K562 (cell line): Measurements from ENCODE around the gene PYM1. TPM values are rescaled to one million over a fixed set of nuclear protein-coding genes. Genes with fewer than 3 reads are reported as not detected.
"Not testable (repeated sequence)": the region's sequence is repeated elsewhere in the genome, so short reads cannot be mapped to it uniquely, and the experiment has no call there.

Experiments used
- ATAC-seq: fragments of 200-7000 bp; cut with Tn5 transposase; 3 replicates; pipeline ENCODE4 v1.9.1; 2020; ENCODE audit warnings: moderate library complexity
- BruUV-seq: library from RNA; stranded (reverse); fragments of 400-500 nt; replicated peaks from 2 replicates; lab custom pipeline; 2021; lab: Mats Ljungman, UMichigan
- CTCF ChIA-PET: fragments of 300-600 bp; formaldehyde crosslinking; extraction: SDS; loops from one replicate; lab custom pipeline; 2021; ENCODE audit warnings: low intra/inter-chr PET ratio; lab: Yijun Ruan, JAX
- POLR2A ChIA-PET: fragments of 300-600, 350-650 bp; sonication (Branson Sonifier 250); formaldehyde crosslinking; extraction: SDS; loops from one replicate; lab custom pipeline; 2021; ENCODE audit warnings: antibody characterized with exemption, inconsistent platforms; lab: Yijun Ruan, JAX
- DNase-seq, 4 experiments: peaks; one replicate each; pipeline versions ENCODE4 v3.0.0 to v3.0.0-alpha.2; 2011 to 2018; ENCODE audit warnings: low spot score in 3 of 4, mixed read lengths in 3 of 4; ENCODE audit errors: extremely low read depth in 1 of 4
- FAIRE-seq: peaks from 2 replicates; lab custom pipeline; 2011; peaks lifted over from hg19 to GRCh38; lab: Jason Lieb, UNC
- H2AFZ ChIP-seq: 2 replicates; pipeline ENCODE4 v1.6.0; 2011; ENCODE audit warnings: low read depth, low read length, control low read depth, inconsistent platforms
- H3K27ac ChIP-seq: fragments of 200-600 bp; 3 replicates; pipeline ENCODE4 v1.8.0; 2011; ENCODE audit warnings: low read depth, mild to moderate bottlenecking, control low read depth, inconsistent platforms, low read length, moderate library complexity, mixed read lengths; ENCODE audit errors: extremely low read depth
- H3K27me3 ChIP-seq, 2 experiments: fragments of 300-600 bp in 1 of 2; 2 replicates in 1 of 2; 3 replicates in 1 of 2; pipeline versions ENCODE4 v1.6.0 to v1.8.0; 2011; ENCODE audit warnings: inconsistent platforms in 2 of 2, low read length in 2 of 2, mild to moderate bottlenecking in 1 of 2, mixed read lengths in 1 of 2, moderate library complexity in 1 of 2; ENCODE audit not compliant: control insufficient read depth in 2 of 2, insufficient read depth in 2 of 2
- H3K36me3 ChIP-seq: fragments of 300-600 bp; 3 replicates; pipeline ENCODE4 v1.8.0; 2011; ENCODE audit warnings: mild to moderate bottlenecking, low read length, inconsistent platforms; ENCODE audit not compliant: control insufficient read depth, insufficient read depth
- H3K4me1 ChIP-seq, 2 experiments: fragments of 200-600 bp in 1 of 2; replicated peaks in 1 of 2; 2 replicates in 1 of 2; 3 replicates in 1 of 2; pipeline versions ENCODE4 v1.5.1 to v1.8.0; 2011; ENCODE audit warnings: inconsistent platforms in 2 of 2, low read length in 2 of 2, mild to moderate bottlenecking in 1 of 2, mixed read lengths in 1 of 2, moderate library complexity in 1 of 2; ENCODE audit not compliant: control insufficient read depth in 2 of 2, insufficient read depth in 2 of 2
- H3K4me2 ChIP-seq: 2 replicates; pipeline ENCODE4 v1.6.1; 2011; ENCODE audit warnings: low read length, control low read depth, inconsistent platforms, mixed read lengths; ENCODE audit not compliant: insufficient read depth
- H3K4me3 ChIP-seq: fragments of 200-600 bp; sonication (generic), shearing (Covaris generic); 2 replicates; pipeline ENCODE4 v1.5.1; 2016; ENCODE audit warnings: control low read depth, inconsistent platforms
- H3K79me2 ChIP-seq: fragments of 200-600 bp; 3 replicates; pipeline ENCODE4 v1.8.0; 2011; ENCODE audit warnings: low read length, inconsistent platforms; ENCODE audit not compliant: control insufficient read depth, insufficient read depth
- H3K9ac ChIP-seq, 2 experiments: 2 replicates each; pipeline versions ENCODE4 v1.6.0 to v1.6.1; 2011; ENCODE audit warnings: low read depth in 2 of 2, low read length in 2 of 2, control low read depth in 1 of 2, inconsistent platforms in 1 of 2, mild to moderate bottlenecking in 1 of 2, mixed read lengths in 1 of 2; ENCODE audit not compliant: insufficient read depth in 1 of 2
- H3K9me1 ChIP-seq: one replicate; pipeline ENCODE4 v1.6.0; 2011; ENCODE audit warnings: inconsistent platforms, mild to moderate bottlenecking, low read length, moderate library complexity; ENCODE audit not compliant: control insufficient read depth, insufficient read depth
- H3K9me3 ChIP-seq: replicated peaks from 2 replicates; pipeline ENCODE4 v1.5.1; 2011; ENCODE audit warnings: low read depth, low read length, inconsistent platforms; ENCODE audit not compliant: control insufficient read depth, insufficient read depth
- H4K20me1 ChIP-seq: replicated peaks from 2 replicates; pipeline ENCODE4 v1.6.1; 2011; ENCODE audit warnings: low read length, inconsistent platforms, mixed read lengths; ENCODE audit not compliant: control insufficient read depth, insufficient read depth
- BHLHE40 ChIP-seq: IDR thresholded peaks from 2 replicates; pipeline ENCODE4 v1.6.1; 2011; ENCODE audit warnings: low read length, improper control_type of control experiment
- GATAD2A ChIP-seq: fragments of 450-650 bp; IDR thresholded peaks from 2 replicates; pipeline ENCODE4 v1.6.1; 2017
- GTF2A2 ChIP-seq: IDR thresholded peaks from 2 replicates; pipeline ENCODE4 v1.6.1; 2016; ENCODE audit warnings: mild to moderate bottlenecking, missing genetic modification characterization, missing compliant biosample characterization
- MED1 ChIP-seq: sonication (generic); formaldehyde crosslinking; IDR thresholded peaks from 2 replicates; pipeline ENCODE4 v1.8.1; 2023; ENCODE audit warnings: missing genetic modification reagents, borderline replicate concordance
- RAD51 ChIP-seq: fragments of 450-650 bp; IDR thresholded peaks from 2 replicates; pipeline ENCODE4 v1.7.1; 2016; ENCODE audit warnings: low read depth, mild to moderate bottlenecking, borderline replicate concordance
- THRAP3 ChIP-seq: fragments of 450-650 bp; IDR thresholded peaks from 2 replicates; pipeline ENCODE4 v1.6.1; 2016; ENCODE audit warnings: mild to moderate bottlenecking, inconsistent platforms, borderline replicate concordance
- ZNF3 ChIP-seq: fragments of 250-450 bp; sonication (Bioruptor Pico); IDR thresholded peaks from 2 replicates; pipeline ENCODE4 v1.5.0; 2021; ENCODE audit warnings: mild to moderate bottlenecking, moderate library complexity
- ZNF445 ChIP-seq: fragments of 250-450 bp; sonication (Bioruptor Pico); IDR thresholded peaks from 2 replicates; pipeline ENCODE4 v1.4.0; 2020; ENCODE audit warnings: low read depth, mild to moderate bottlenecking, moderate library complexity
- ZNF584 ChIP-seq: fragments of 200-800 bp; sonication (Bioruptor generic); IDR thresholded peaks from 2 replicates; pipeline ENCODE4 v1.6.1; 2016; ENCODE audit warnings: low read depth, mild to moderate bottlenecking, missing genetic modification characterization, missing compliant biosample characterization
- ZNF740 ChIP-seq, 3 experiments: fragments of 200-800 bp in 1 of 3; sonication (Bioruptor generic) in 1 of 3; sonication (generic) in 1 of 3; formaldehyde crosslinking in 1 of 3; IDR thresholded peaks; 2 replicates each; pipeline versions ENCODE4 v1.6.1 to v1.8.0; 2016 to 2022; ENCODE audit warnings: mild to moderate bottlenecking in 2 of 3, missing compliant biosample characterization in 2 of 3, missing genetic modification characterization in 2 of 3, missing genetic modification reagents in 1 of 3
- WGBS: fragments of 100-300 bp; shearing (Covaris generic); methylation state at CpG from one replicate; pipeline ENCODE4 v1.1.6; 2016; ENCODE audit warnings: low coverage, mixed read lengths; ENCODE audit not compliant: insufficient coverage; ENCODE audit errors: missing lambda C conversion rate; 5-methylcytosine and 5-hydroxymethylcytosine counted together
- in situ Hi-C: fragments of 300-500 bp; cut with MboI; formaldehyde crosslinking; loops from 4 replicates; pipeline ENCODE4 v1.15.0; 2018; ENCODE audit warnings: inconsistent platforms, mixed read lengths
- intact Hi-C: fragments of 100-400 bp; cut with micrococcal nuclease; formaldehyde crosslinking; loops from 2 replicates; pipeline ENCODE4 v1.14.2; 2022
- polyA plus RNA-seq, 8 experiments: library from polyadenylated mRNA; depleted of rRNA in 4 of 8; stranded (reverse) in 5 of 8; unstranded in 3 of 8; fragments of >200 nt; fragmentation: Nextera tagmentation in 2 of 8; fragmentation: Illumina TruSeq in 1 of 8; extraction: Ambion mirVana in 2 of 8; extraction: Trizol in 1 of 8; gene quantifications; 2 replicates each; pipeline versions ENCODE4 v1.2.1 to v1.2.3, GENCODE V29; 2011 to 2014; ENCODE audit warnings: inconsistent platforms in 1 of 8, missing spikeins in 1 of 8
- total RNA-seq, 7 experiments: library from RNA; depleted of rRNA in 6 of 7; stranded (reverse); fragments of >200 nt in 6 of 7; fragmentation: Illumina TruSeq in 2 of 7; extraction: Trizol in 2 of 7; gene quantifications; 2 replicates each; pipeline versions ENCODE4 v1.2.1 to v1.2.3, GENCODE V29; 2011 to 2021; ENCODE audit warnings: low replicate concordance in 1 of 7
- TF ChIP-seq, protein P1 (sequence below): fragments of 150-350 bp; conservative IDR thresholded peaks from 2 replicates; pipeline ENCODE4 v1.6.1; 2014; ENCODE audit warnings: low read length

The PYM1 gene
- total and polyA plus RNA-seq, 9 of the 15 experiments (the other 6 are each of a cell fraction or from before 2014, with no cell fraction given): 29.0 to 51.3 (median 34.1) TPM

DNA sequence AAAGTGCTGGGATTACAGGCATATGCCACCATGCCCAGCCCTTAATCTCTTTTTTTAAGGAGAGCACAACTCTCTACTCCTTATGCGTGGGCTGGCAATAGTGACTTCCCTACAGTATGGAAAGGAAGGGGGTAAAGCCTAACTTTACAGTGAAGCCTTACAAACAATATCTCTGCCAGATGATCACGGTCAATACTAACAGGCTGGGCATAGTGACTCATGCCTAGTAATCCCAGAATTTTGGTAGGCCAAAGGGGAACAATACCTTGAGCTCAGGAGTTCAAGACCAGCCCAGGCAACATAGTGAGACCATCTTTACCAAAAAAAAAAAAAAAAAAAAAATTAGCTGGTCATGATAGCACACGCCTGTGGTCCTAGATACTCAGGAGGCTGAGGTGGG, 5.6 kb downstream of the PYM1 start:
- Histone ChIP-seq H3K9me3 (no peaks in the 10 kb centered on the region), H3K27me3 (no peaks in the 10 kb centered on the region), H3K27ac (no peak overlapping the region), H3K79me2 (peaks cover 84% of the 10 kb centered on the region), H3K4me2 (no peak overlapping the region), H3K4me1 (peaks cover 0 to 6% of the 10 kb centered on the region in 2 experiments; a peak in 2 of 5 replicates), H3K4me3 (no peak overlapping the region), H2AFZ (no peak overlapping the region), H4K20me1 (no peaks in the 10 kb centered on the region), H3K9ac (no peak overlapping the region; a peak in 1 of 4 replicates), H3K36me3 (peaks cover 47% of the 10 kb centered on the region), H3K9me1 (no peaks in the 10 kb centered on the region)
- 90% methylated on average over 3 of the region's 3 CpGs for WGBS
- no peak for FAIRE-seq
- TF ChIP-seq GTF2A2 (tag): no peak
- TF ChIP-seq GATAD2A: no peak
- TF ChIP-seq RAD51: no peak
- TF ChIP-seq BHLHE40: no peak
- TF ChIP-seq, protein P1, sequence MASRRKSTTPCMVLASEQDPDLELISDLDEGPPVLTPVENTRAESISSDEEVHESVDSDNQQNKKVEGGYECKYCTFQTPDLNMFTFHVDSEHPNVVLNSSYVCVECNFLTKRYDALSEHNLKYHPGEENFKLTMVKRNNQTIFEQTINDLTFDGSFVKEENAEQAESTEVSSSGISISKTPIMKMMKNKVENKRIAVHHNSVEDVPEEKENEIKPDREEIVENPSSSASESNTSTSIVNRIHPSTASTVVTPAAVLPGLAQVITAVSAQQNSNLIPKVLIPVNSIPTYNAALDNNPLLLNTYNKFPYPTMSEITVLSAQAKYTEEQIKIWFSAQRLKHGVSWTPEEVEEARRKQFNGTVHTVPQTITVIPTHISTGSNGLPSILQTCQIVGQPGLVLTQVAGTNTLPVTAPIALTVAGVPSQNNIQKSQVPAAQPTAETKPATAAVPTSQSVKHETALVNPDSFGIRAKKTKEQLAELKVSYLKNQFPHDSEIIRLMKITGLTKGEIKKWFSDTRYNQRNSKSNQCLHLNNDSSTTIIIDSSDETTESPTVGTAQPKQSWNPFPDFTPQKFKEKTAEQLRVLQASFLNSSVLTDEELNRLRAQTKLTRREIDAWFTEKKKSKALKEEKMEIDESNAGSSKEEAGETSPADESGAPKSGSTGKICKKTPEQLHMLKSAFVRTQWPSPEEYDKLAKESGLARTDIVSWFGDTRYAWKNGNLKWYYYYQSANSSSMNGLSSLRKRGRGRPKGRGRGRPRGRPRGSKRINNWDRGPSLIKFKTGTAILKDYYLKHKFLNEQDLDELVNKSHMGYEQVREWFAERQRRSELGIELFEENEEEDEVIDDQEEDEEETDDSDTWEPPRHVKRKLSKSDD: no peak
- no peak for TF ChIP-seq THRAP3
- no peak for TF ChIP-seq ZNF445 (CRISPR knock-in tag)
- no peak for TF ChIP-seq ZNF740 (CRISPR knock-in tag; IDR thresholded peaks at IDR 0.05)
- no peak for TF ChIP-seq ZNF740 (tag; IDR thresholded peaks at IDR 0.05)
- no peak for TF ChIP-seq ZNF584 (CRISPR knock-in tag)
- no peak for TF ChIP-seq ZNF3 (CRISPR knock-in tag)
- TF ChIP-seq MED1 (CRISPR knock-in tag): no peak
- in situ Hi-C loops (no loop called here), intact Hi-C loops (no loop called here)
- no peak for DNase-seq
- no peak for ATAC-seq
- POLR2A ChIA-PET: interaction anchor here (1.3 kb wide), 1 partner anchor 74 kb away, joined by 3 read pairs; no protein-coding TSS in a partner anchor
- no TSS peak for BruUV-seq
- CTCF ChIA-PET: no interaction called here

DNA sequence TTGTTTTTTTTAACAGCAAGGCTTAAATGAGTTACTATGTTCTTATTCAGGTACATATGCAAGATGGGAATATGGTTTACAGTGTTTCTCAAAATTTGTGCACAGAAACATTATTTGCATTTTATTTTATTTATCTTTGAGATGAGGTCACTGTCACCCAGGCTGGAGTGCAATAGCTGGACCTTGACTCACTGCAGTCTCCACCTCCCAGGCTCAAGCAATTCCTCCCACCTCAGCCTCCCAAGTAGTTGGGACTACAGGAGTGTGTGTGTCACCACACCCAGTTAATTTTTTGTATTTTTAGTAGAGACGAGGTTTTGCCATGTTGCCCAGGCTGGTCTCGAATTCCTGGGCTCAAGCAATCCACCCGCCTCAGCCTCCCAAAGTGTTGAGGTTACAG, 8.7 kb downstream of the PYM1 start:
- FAIRE-seq, BruUV-seq, CTCF ChIA-PET, H3K9ac ChIP-seq, intact Hi-C loops, H3K4me2 ChIP-seq, H4K20me1 ChIP-seq, H3K9me3 ChIP-seq, H3K4me1 ChIP-seq, H3K9me1 ChIP-seq, H3K27me3 ChIP-seq, H3K27ac ChIP-seq, H2AFZ ChIP-seq, H3K4me3 ChIP-seq, DNase-seq, POLR2A ChIA-PET, in situ Hi-C loops: not testable (repeated sequence)
- peaks cover 40% of the 10 kb centered on the region; the same call in 2 of the 3 replicates for H3K36me3 ChIP-seq
- peaks cover 80% of the 10 kb centered on the region for H3K79me2 ChIP-seq
- WGBS: 80% methylated on average over 3 of the region's 3 CpGs
- ATAC-seq: 0 out of 3 replicates have a peak, but pooled peaks have one; percentile 27
